ENCODE data around the gene OXTR.

OXTR gene

DNA sequence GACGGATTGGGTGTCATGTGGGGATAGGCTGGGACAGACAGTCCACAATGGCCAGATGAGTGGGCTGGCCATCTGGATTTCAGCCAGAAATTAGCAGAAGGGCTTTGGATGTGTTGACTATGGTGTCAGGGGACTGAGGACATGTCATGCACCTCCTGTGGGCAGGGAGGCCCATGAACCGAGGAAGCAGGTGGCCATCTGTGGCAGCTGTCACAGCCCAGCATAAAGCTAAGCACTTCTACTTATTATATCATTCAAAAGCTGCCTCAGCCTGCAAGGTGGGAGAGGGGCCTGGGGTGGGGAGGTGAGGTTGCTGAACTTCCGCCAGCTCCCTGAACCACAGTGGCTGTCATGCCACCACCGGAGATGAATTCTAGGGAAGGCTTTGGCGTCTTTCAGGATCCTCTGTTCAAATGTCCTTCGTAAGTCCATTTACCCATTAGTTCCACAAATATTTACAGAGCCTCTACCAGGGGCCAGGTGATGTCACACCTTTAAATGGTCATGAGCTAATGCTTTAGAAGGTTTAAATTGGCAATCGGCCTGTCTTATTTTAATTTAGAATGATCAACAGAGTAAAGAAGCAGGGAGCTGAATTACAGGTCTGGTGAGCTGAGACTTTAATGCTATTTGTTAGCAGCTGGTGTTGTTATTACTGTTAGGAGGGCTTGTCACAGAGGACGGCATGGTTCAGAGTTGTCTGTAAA, 59.5 kb downstream of the OXTR start:
- DNase-seq = no peak

DNA sequence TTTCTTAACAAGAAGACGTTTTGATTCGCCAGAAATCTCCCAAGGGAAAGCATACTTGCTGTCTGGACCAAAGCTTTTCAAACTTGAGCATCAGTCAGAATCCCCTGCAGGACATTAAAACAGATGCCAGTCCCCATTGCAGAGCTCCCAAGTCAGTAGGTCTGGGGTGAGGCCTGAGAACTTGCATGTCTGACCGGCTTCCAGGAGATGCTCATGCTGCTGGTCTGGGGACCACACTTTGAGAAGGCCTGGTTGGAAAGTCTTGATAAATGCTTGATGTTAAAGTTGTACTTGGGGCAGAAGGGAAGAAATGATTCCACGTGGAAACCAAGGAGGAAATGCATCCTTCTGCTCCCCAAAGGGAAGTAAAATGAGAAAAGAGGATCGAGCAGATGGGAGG, 60.1 kb downstream of the OXTR start:
- DNase-seq = no peak

DNA sequence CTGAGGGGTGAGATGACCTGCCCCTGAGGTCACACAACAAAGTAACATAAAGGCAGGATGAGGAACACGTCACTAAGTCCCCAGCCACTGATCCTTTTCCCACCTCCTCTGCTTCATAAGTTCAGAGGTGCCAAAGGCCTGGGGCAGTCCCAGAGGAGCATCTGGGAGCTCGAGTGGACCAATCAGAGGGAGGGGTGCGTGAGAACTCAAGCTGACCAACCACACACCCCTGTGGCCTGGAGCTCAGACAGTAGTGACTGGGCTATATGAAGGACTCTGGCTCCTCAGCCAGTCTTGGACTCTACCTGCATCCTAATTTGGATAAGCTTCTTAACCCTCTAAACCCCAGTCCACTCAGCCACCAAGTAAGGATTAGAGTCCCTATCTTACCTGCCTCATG, 63.8 kb downstream of the OXTR start:
- DNase-seq = no peak

DNA sequence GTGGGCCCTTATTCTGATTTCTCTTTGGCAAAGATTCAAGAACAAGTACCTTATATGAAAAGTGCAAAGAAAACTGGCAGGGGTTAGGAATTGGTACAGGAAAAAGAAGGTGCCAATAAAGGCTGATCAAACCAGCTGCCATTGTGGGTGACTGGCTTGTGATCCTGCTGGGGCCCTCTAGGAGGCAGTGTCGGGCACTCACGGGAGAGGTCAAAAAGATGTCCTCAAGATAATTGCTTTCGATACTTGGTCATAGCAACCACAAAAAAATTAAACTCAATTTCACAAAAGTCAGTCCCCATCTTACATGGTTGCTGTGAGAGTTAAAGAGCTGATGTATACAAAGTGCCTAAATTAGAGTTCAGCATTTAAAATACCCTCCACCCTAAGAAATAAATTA, 66.9 kb downstream of the OXTR start:
- DNase-seq = no peak
